OCI-LY3 (cell line): ENCODE measurements around the gene RNF13.
A peak's percentile ranks its signal among the peaks of the same experiment; 100 is the strongest.

Experiments
- EZH2phosphoT487 ChIP-seq: fragments of 200-600 bp; shearing (Covaris generic); IDR thresholded peaks from 2 replicates; pipeline ENCODE4 v1.6.1; 2018; ENCODE audit warnings: antibody characterized with exemption, mixed run types, low read depth
- TF ChIP-seq, protein P1 (sequence below): fragments of 200-600, 300-600 bp; sonication (generic); IDR thresholded peaks from 2 replicates; pipeline ENCODE4 v1.5.1; 2014; ENCODE audit warnings: antibody characterized with exemption, low read length, low read depth

DNA sequence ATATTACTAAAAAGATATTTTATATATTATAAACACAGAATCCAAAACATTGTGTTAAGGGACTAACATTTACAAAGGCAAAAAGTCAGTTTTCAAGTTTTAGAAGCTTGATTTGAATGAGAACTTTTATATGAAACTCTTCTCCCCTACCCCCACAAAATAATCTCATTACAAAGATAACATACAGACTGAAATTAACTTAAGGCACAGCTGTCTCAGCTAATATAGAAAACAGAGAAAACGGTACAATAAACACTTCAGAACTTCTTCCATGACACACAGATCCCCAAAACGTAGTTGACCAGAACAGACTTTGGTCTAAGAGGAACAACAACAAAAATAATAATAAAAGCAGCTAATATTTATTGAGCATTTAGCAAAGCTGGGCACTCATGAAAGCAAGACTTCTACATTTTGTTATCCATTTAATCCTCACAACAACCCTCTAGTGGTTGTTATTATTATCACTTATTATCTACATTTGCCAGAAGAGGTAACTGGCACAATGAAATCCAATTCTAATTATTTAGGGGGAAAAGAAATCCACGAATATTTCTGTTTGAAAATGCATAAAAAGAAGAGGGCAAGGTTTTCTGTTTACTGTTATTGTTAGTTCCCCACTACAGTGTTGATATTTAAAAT is 89.6 kb downstream of the RNF13 start:
- TF ChIP-seq, protein P1, sequence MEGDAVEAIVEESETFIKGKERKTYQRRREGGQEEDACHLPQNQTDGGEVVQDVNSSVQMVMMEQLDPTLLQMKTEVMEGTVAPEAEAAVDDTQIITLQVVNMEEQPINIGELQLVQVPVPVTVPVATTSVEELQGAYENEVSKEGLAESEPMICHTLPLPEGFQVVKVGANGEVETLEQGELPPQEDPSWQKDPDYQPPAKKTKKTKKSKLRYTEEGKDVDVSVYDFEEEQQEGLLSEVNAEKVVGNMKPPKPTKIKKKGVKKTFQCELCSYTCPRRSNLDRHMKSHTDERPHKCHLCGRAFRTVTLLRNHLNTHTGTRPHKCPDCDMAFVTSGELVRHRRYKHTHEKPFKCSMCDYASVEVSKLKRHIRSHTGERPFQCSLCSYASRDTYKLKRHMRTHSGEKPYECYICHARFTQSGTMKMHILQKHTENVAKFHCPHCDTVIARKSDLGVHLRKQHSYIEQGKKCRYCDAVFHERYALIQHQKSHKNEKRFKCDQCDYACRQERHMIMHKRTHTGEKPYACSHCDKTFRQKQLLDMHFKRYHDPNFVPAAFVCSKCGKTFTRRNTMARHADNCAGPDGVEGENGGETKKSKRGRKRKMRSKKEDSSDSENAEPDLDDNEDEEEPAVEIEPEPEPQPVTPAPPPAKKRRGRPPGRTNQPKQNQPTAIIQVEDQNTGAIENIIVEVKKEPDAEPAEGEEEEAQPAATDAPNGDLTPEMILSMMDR: peak; percentile 13; the same call in 1 of the 2 replicates
- TF ChIP-seq EZH2phosphoT487: no peak
